Measurements from ENCODE around the gene KCNJ6. TPM values are rescaled to one million over a fixed set of nuclear protein-coding genes. Genes with fewer than 3 reads are reported as not detected.
"Not testable (repeated sequence)": the region's sequence is repeated elsewhere in the genome, so short reads cannot be mapped to it uniquely, and the experiment has no call there.

KCNJ6 gene
- total RNA-seq, 1 donor from 2014 or later, result not detected

DNA sequence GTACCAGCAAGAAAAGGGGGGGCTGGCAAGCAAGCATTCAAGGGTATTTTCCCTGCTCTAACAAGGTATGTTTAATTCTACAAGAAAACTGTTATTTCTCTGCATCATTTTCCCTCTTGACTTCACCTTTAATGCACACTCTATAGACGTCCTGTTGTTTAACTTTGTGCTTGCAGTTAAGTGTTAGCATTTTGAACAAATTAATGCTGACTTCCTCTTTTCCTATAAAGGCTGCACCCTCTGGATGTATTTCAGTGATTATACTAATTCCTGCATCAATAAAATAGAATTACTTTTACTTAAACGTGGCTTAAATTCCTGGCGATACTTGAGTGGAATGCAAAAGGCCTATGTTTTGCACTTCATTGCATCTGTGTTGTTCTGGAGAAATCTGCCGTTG is 183.3 kb downstream of the KCNJ6 start:
- Mint-ChIP-seq H3K27me3 (ENCODE audit: insufficient read depth, low read depth) (peaks cover 5% of the 10 kb centered on the region), H3K9me3 (no peaks in the 10 kb centered on the region), H3K36me3 (no peaks in the 10 kb centered on the region), H3K4me1 (peaks cover 3% of the 10 kb centered on the region), H3K4me3 (no peak overlapping the region), H3K27ac (no peak overlapping the region)
- Histone ChIP-seq H3K79me2 (ENCODE audit: low read depth) (no peaks in the 10 kb centered on the region), H4K20me1 (ENCODE audit: low read depth) (no peaks in the 10 kb centered on the region), H2AFZ (replicated peaks) (no peak overlapping the region), H3K27me3 (no peaks in the 10 kb centered on the region), H3K4me1 (no peaks in the 10 kb centered on the region), H3K4me2 (no peak overlapping the region), H3K36me3 (no peaks in the 10 kb centered on the region), H3K9me3 (ENCODE audit: low read depth) (no peaks in the 10 kb centered on the region), H3K4me3 (no peak overlapping the region), H3K27ac (no peak overlapping the region), H3K9ac (no peak overlapping the region), H3F3A (ENCODE audit: low read depth) (no peaks in the 10 kb centered on the region)
- TF ChIP-seq EZH2 (IDR thresholded peaks at IDR 0.05) (no peak), EZH2phosphoT487 (IDR thresholded peaks at IDR 0.05) (no peak), CTCF (IDR thresholded peaks at IDR 0.05) (no peak)
- no peak for DNase-seq (ENCODE audit: low spot score)

- Histone ChIP-seq H3F3A (ENCODE audit: low read depth) (no peaks in the 10 kb centered on the region), H3K4me2 (no peak overlapping the region), H3K9ac (no peak overlapping the region), H3K79me2 (ENCODE audit: low read depth) (no peaks in the 10 kb centered on the region), H3K9me3 (ENCODE audit: low read depth) (no peaks in the 10 kb centered on the region), H2AFZ (replicated peaks) (no peak overlapping the region), H3K36me3 (no peaks in the 10 kb centered on the region), H3K27me3 (no peaks in the 10 kb centered on the region), H3K27ac (no peak overlapping the region), H3K4me1 (no peaks in the 10 kb centered on the region), H3K4me3 (no peak overlapping the region), H4K20me1 (ENCODE audit: low read depth) (no peaks in the 10 kb centered on the region)
- H3K36me3 Mint-ChIP-seq, result no peaks in the 10 kb centered on the region
- no peak overlapping the region for H3K27ac Mint-ChIP-seq
- peaks cover 3% of the 10 kb centered on the region for H3K27me3 Mint-ChIP-seq (ENCODE audit: insufficient read depth, low read depth)
- DNase-seq (ENCODE audit: low spot score), result no peak
- H3K9me3 Mint-ChIP-seq, result no peaks in the 10 kb centered on the region
- TF ChIP-seq EZH2phosphoT487 (IDR thresholded peaks at IDR 0.05) (no peak), EZH2 (IDR thresholded peaks at IDR 0.05) (no peak), CTCF (IDR thresholded peaks at IDR 0.05) (no peak)
- H3K4me1 Mint-ChIP-seq, result no peaks in the 10 kb centered on the region
- no peak overlapping the region for H3K4me3 Mint-ChIP-seq
Observed at GRCh38 chr21:37724201-37724600, 192.1 kb downstream of the KCNJ6 start.

GRCh38 chr21:37717534-37717933 is 198.7 kb downstream of the KCNJ6 start:
- Histone ChIP-seq H2AFZ (replicated peaks) (no peak overlapping the region), H3K4me1 (no peaks in the 10 kb centered on the region), H3K79me2 (ENCODE audit: low read depth) (no peaks in the 10 kb centered on the region), H4K20me1 (ENCODE audit: low read depth) (no peaks in the 10 kb centered on the region), H3K27me3 (no peaks in the 10 kb centered on the region), H3K36me3 (no peaks in the 10 kb centered on the region), H3K4me2 (no peak overlapping the region), H3K4me3 (no peak overlapping the region), H3K9ac (no peak overlapping the region), H3F3A (ENCODE audit: low read depth) (peaks cover 8% of the 10 kb centered on the region), H3K9me3 (ENCODE audit: low read depth) (no peaks in the 10 kb centered on the region), H3K27ac (no peak overlapping the region)
- peaks cover 4% of the 10 kb centered on the region for H3K4me1 Mint-ChIP-seq
- no peak for DNase-seq (ENCODE audit: low spot score)
- no peaks in the 10 kb centered on the region for H3K9me3 Mint-ChIP-seq
- H3K4me3 Mint-ChIP-seq, result no peak overlapping the region
- no peak overlapping the region for H3K27ac Mint-ChIP-seq
- TF ChIP-seq CTCF (IDR thresholded peaks at IDR 0.05), result no peak
- no peak for TF ChIP-seq EZH2phosphoT487 (IDR thresholded peaks at IDR 0.05)
- TF ChIP-seq EZH2 (IDR thresholded peaks at IDR 0.05), result no peak
- peaks cover 6% of the 10 kb centered on the region for H3K27me3 Mint-ChIP-seq (ENCODE audit: insufficient read depth, low read depth)
- no peaks in the 10 kb centered on the region for H3K36me3 Mint-ChIP-seq

GRCh38 chr21:37712569-37712934 is 203.7 kb downstream of the KCNJ6 start:
- H3K9me3 ChIP-seq (ENCODE audit: low read depth); H3K36me3 ChIP-seq; H3K9ac ChIP-seq; H3K4me3 ChIP-seq; H3K27me3 ChIP-seq; H3K79me2 ChIP-seq (ENCODE audit: low read depth); H3K4me2 ChIP-seq; H3K9me3 Mint-ChIP-seq; H3F3A ChIP-seq (ENCODE audit: low read depth); H3K4me3 Mint-ChIP-seq; H3K27ac ChIP-seq; DNase-seq (ENCODE audit: low spot score); H3K4me1 ChIP-seq; H3K36me3 Mint-ChIP-seq; H3K27me3 Mint-ChIP-seq (ENCODE audit: insufficient read depth, low read depth); H4K20me1 ChIP-seq (ENCODE audit: low read depth); H2AFZ ChIP-seq (replicated peaks): not testable (repeated sequence)
- H3K27ac Mint-ChIP-seq, result peak overlapping the region; percentile 43
- H3K4me1 Mint-ChIP-seq, result peaks cover 27% of the 10 kb centered on the region
